Psoas muscle (tissue), 8 donors: ENCODE data around the gene UBE3B. TPM values are rescaled to one million over a fixed set of nuclear protein-coding genes. Genes with fewer than 3 reads are reported as not detected.

ENCODE experiments used
- ATAC-seq, 4 donors: fragments of 200-7000 bp; cut with Tn5 transposase; one replicate each; pipeline ENCODE4 v1.9.1; 2020; ENCODE audit warnings: moderate library complexity in 3 of 4, mild to moderate bottlenecking in 2 of 4
- DNase-seq, 2 donors: peaks; one replicate each; pipeline ENCODE4 v3.0.0-alpha.2; 2020
- H3K27ac ChIP-seq: fragments of 200-600 bp; one replicate; pipeline ENCODE4 v1.8.0; 2022
- H3K27me3 ChIP-seq, 3 donors: fragments of 200-600 bp in 1 of 3; one replicate each; pipeline versions ENCODE4 v1.6.1 to v1.8.0; 2013 to 2022; ENCODE audit warnings: low read length in 2 of 3, mild to moderate bottlenecking in 2 of 3, moderate library complexity in 1 of 3; ENCODE audit not compliant: insufficient read depth in 3 of 3
- H3K36me3 ChIP-seq, 2 donors: fragments of 200-600 bp in 1 of 2; one replicate each; pipeline versions ENCODE4 v1.6.1 to v1.8.0; 2013 to 2022; ENCODE audit warnings: low read depth in 1 of 2, mild to moderate bottlenecking in 1 of 2, moderate library complexity in 1 of 2; ENCODE audit not compliant: insufficient read depth in 1 of 2
- H3K4me1 ChIP-seq: fragments of 200-600 bp; one replicate; pipeline ENCODE4 v1.8.0; 2022
- H3K4me3 ChIP-seq: fragments of 200-600 bp; one replicate; pipeline ENCODE4 v1.8.0; 2022; ENCODE audit warnings: mild to moderate bottlenecking
- H3K9me3 ChIP-seq: fragments of 200-600 bp; one replicate; pipeline ENCODE4 v1.8.0; 2022
- WGBS, 3 donors: extraction: QIAGEN DNeasy Blood & Tissue Kit; methylation state at CpG; one replicate each; pipeline versions ENCODE4 v1.1.6 to v1.1.7; 2013; 5-methylcytosine and 5-hydroxymethylcytosine counted together
- intact Hi-C, 2 donors: fragments of 100-400 bp; cut with DNase I; formaldehyde crosslinking; loops; one replicate each; pipeline versions ENCODE4 v1.11.0 to v1.14.2; 2022
- polyA plus RNA-seq, 3 donors: library from polyadenylated mRNA; stranded (reverse); fragments of 200-250 nt; gene quantifications; one replicate each; pipeline ENCODE4 v1.2.3, GENCODE V29; 2013
- total RNA-seq, 4 donors: library from RNA; stranded (reverse); fragmentation: NEBNext Ultra II Directional in 2 of 4; extraction: Animal tissue kit (Norgen Biotek cat#: 25700) in 2 of 4; gene quantifications; one replicate each; pipeline versions ENCODE4 v1.2.1 to v1.2.4, GENCODE V29; 2021 to 2023
- TF ChIP-seq, protein P1 (sequence below): fragments of 200-600 bp; IDR thresholded peaks from one replicate; pipeline ENCODE4 v1.8.0; 2022; ENCODE audit warnings: antibody characterized with exemption
- donor health status: healthy with polysubstance abuse.
- donor health status: DM: no; HTN: no; CAD: no; lungs with moderate emphysema.
- donor health status: Bipolar disorder and iron deficiency.
- donor health status: healthy.
- donor health status: DM: yes; HTN: yes; CAD: no.
- donor health status: DM: no; HTN: no; CAD: no.
- donor health status: DM: no; HTN: no; CAD: no.
- donor health status: DM: yes; HTN: yes; CAD: no.

UBE3B gene
- total and polyA plus RNA-seq, 7 donors = 13.5 to 50.8 (median 42.6) TPM

GRCh38 chr12:109539508-109539907, 62.1 kb downstream of the UBE3B start:
- Histone ChIP-seq H3K4me1 (no peaks in the 10 kb centered on the region), H3K4me3 (no peak overlapping the region), H3K9me3 (no peaks in the 10 kb centered on the region), H3K36me3 (peaks cover 4 to 59% of the 10 kb centered on the region in 2 donors), H3K27ac (no peak overlapping the region), H3K27me3 (no peaks in the 10 kb centered on the region)
- DNase-seq (no peak), ATAC-seq (no peak)
- intact Hi-C loops = no loop called here
- TF ChIP-seq, protein P1, sequence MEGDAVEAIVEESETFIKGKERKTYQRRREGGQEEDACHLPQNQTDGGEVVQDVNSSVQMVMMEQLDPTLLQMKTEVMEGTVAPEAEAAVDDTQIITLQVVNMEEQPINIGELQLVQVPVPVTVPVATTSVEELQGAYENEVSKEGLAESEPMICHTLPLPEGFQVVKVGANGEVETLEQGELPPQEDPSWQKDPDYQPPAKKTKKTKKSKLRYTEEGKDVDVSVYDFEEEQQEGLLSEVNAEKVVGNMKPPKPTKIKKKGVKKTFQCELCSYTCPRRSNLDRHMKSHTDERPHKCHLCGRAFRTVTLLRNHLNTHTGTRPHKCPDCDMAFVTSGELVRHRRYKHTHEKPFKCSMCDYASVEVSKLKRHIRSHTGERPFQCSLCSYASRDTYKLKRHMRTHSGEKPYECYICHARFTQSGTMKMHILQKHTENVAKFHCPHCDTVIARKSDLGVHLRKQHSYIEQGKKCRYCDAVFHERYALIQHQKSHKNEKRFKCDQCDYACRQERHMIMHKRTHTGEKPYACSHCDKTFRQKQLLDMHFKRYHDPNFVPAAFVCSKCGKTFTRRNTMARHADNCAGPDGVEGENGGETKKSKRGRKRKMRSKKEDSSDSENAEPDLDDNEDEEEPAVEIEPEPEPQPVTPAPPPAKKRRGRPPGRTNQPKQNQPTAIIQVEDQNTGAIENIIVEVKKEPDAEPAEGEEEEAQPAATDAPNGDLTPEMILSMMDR = no peak
- WGBS, 3 donors = 62 to 81% (median 79%) methylated on average over 9 of the region's 9 CpGs

GRCh38 chr12:109540526-109541412, 63.3 kb downstream of the UBE3B start:
- H3K27ac ChIP-seq = no peak overlapping the region
- TF ChIP-seq, protein P1 = no peak
- no peak overlapping the region for H3K4me3 ChIP-seq
- DNase-seq (no peak), ATAC-seq (no peak)
- 84 to 87% (median 86%) methylated on average over 16 of the region's 16 CpGs for WGBS, 3 donors
- H3K27me3 ChIP-seq = no peaks in the 10 kb centered on the region
- H3K36me3 ChIP-seq = peaks cover 0 to 47% of the 10 kb centered on the region in 2 donors
- intact Hi-C loops = no loop called here
- peaks cover 7% of the 10 kb centered on the region for H3K4me1 ChIP-seq
- H3K9me3 ChIP-seq = no peaks in the 10 kb centered on the region

- Histone ChIP-seq H3K4me1 (peaks cover 7% of the 10 kb centered on the region), H3K9me3 (no peaks in the 10 kb centered on the region), H3K27me3 (no peaks in the 10 kb centered on the region), H3K4me3 (no peak overlapping the region), H3K27ac (no peak overlapping the region), H3K36me3 (peaks cover 0 to 41% of the 10 kb centered on the region in 2 donors)
- WGBS, 3 donors = 55 to 61% (median 60%) methylated on average over 4 of the region's 4 CpGs
- ATAC-seq = no peak
- intact Hi-C loops = no loop called here
- TF ChIP-seq, protein P1 = no peak
- no peak for DNase-seq
Measured at GRCh38 chr12:109541413-109541726, 63.9 kb downstream of the UBE3B start.

DNA sequence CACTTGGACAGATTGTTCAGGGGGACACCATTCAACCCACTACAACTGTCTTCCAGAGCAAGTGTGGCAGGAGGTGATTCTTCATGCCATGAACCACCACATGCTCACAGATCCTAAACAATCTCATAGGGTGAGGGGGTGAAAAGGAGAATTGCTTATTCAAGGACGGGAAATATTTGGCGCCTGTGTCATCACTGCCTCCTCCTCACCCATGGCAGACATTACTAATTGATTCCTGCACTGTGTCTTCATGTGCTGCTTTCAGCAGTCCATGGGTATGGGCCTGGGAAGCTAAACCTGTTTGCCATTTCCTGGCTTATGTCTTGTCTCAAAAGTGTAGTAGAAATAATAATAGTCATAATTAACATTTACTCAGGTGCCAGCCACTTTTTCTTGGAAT, 64.6 kb downstream of the UBE3B start:
- no peaks in the 10 kb centered on the region for H3K9me3 ChIP-seq
- 81 to 97% (median 89%) methylated on average over 2 of the region's 2 CpGs for WGBS, 3 donors
- no peak overlapping the region for H3K27ac ChIP-seq
- intact Hi-C loops = no loop called here
- no peak overlapping the region for H3K4me3 ChIP-seq
- ATAC-seq (no peak), DNase-seq (no peak)
- TF ChIP-seq, protein P1 = no peak
- H3K36me3 ChIP-seq = peaks cover 0 to 34% of the 10 kb centered on the region in 2 donors
- no peaks in the 10 kb centered on the region for H3K27me3 ChIP-seq
- H3K4me1 ChIP-seq = peaks cover 7% of the 10 kb centered on the region
